ENCODE measurements around the gene SPEF1.

DNA sequence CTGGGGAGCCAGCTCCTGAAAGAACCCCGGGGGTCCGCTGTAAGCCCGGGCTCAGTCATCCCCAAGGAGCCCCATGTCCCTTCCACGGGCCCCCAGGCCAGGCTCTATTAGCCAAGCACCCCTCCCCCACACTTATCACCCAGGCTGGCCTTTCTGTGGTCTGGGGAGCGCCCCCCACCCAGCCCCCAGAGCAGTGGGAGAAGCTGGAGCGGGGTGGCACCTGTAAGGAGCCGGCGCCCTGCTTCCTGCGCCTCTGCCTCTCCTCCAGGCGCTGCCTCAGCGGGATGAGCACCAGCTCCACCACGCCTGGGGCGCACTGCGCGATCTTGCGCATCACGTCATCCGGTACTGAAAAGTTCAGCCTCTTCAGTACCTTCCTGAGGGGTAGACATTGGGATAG, 2.3 kb downstream of the SPEF1 start:
- TF ChIP-seq, protein P1, sequence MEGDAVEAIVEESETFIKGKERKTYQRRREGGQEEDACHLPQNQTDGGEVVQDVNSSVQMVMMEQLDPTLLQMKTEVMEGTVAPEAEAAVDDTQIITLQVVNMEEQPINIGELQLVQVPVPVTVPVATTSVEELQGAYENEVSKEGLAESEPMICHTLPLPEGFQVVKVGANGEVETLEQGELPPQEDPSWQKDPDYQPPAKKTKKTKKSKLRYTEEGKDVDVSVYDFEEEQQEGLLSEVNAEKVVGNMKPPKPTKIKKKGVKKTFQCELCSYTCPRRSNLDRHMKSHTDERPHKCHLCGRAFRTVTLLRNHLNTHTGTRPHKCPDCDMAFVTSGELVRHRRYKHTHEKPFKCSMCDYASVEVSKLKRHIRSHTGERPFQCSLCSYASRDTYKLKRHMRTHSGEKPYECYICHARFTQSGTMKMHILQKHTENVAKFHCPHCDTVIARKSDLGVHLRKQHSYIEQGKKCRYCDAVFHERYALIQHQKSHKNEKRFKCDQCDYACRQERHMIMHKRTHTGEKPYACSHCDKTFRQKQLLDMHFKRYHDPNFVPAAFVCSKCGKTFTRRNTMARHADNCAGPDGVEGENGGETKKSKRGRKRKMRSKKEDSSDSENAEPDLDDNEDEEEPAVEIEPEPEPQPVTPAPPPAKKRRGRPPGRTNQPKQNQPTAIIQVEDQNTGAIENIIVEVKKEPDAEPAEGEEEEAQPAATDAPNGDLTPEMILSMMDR (conservative IDR thresholded peaks at IDR 0.05 in 1 of 2, IDR thresholded peaks at IDR 0.05 in 1 of 2; ENCODE audit: extremely low read depth in 1 of 2, insufficient read depth in 1 of 2, low read depth in 1 of 2, low read length in 2 of 2), result no peak
- no peak for TF ChIP-seq EZH2 (IDR thresholded peaks at IDR 0.05; ENCODE audit: borderline replicate concordance, low read length)
